ENCODE measurements around the gene RAP1B. TPM values are rescaled to one million over a fixed set of nuclear protein-coding genes. Genes with fewer than 3 reads are reported as not detected.

Gene RAP1B
- total and polyA plus RNA-seq, 4 donors = 125 to 203 (median 138) TPM

DNA sequence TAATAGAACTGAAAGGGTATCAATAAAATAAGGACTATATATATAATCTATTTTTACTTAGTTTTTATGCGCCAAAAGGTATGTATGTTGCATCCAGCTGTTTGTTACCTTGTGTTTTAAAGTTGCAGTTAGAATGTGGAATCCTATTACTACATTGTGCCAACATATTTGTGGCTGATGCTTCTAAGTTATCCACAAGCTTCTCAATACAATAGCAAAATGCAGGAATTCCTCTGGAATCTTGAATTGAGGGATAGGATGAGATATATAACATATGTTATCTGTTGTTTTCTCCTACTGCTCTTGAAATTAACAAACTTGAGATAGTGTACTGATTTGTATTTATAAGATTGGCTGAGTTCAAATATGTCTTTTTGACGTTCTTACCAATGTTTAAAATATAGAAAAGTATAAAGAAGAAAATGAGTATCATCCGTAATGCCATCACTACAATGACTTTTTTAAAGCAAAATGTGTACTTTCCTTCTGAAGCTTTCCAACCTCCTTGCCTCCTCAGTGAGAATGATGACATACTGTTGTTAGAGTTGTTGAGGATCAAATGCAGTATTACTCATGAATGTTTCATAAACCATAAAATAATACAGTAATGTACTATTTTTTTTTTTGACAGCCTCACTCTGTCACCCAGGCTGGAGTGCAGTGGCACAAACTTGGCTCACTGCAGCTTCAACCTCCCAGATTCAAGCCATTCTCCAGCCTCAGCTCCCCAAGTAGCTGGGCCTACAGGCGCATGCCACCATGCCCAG lies 6.6 kb downstream of the RAP1B start:
- H3K9me3 ChIP-seq (ENCODE audit: control insufficient read depth, insufficient read depth, low read length) = no peaks in the 10 kb centered on the region
- H3K36me3 ChIP-seq (ENCODE audit: control insufficient read depth, insufficient read depth, low read length) = peaks cover 3% of the 10 kb centered on the region
- no peak for DNase-seq (ENCODE audit: low read depth in 4 of 6, low spot score in 6 of 6)
- H3K27ac ChIP-seq (ENCODE audit: low read depth, low read length) = no peak overlapping the region
- no peak overlapping the region for H3K4me3 ChIP-seq (ENCODE audit: low read depth, low read length)
- WGBS (ENCODE audit: insufficient coverage) = no CpG with 5 or more reads among the region's 4 CpGs
- H3K27me3 ChIP-seq (ENCODE audit: control insufficient read depth, insufficient read depth, low read length) = no peaks in the 10 kb centered on the region
- peaks cover 12% of the 10 kb centered on the region for H3K4me1 ChIP-seq (ENCODE audit: control insufficient read depth, insufficient read depth, low read length)

DNA sequence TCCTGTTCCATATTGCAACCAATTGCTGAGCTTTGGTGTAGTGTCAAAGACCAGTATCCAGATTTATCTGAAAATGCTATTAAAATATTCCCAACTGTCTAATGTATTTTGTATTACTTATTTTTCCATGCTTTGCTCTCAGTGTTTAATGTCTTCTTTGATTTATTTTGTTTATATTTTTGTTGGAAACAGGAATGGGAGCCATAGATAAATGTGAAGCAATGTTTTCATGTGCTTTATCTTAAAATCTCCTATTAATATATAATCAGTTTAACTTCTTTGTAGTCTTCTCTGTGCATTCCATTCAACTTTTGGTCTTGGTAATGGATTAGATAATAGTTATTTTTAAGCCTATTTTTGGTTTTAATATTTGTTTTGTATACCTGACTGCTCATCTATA lies 8.8 kb downstream of the RAP1B start:
- no peak for DNase-seq (ENCODE audit: low read depth in 4 of 6, low spot score in 6 of 6)
- Histone ChIP-seq H3K27ac (ENCODE audit: low read depth, low read length) (no peak overlapping the region), H3K4me3 (ENCODE audit: low read depth, low read length) (no peak overlapping the region), H3K4me1 (ENCODE audit: control insufficient read depth, insufficient read depth, low read length) (peaks cover 3% of the 10 kb centered on the region), H3K27me3 (ENCODE audit: control insufficient read depth, insufficient read depth, low read length) (no peaks in the 10 kb centered on the region), H3K9me3 (ENCODE audit: control insufficient read depth, insufficient read depth, low read length) (no peaks in the 10 kb centered on the region), H3K36me3 (ENCODE audit: control insufficient read depth, insufficient read depth, low read length) (peaks cover 3% of the 10 kb centered on the region)

DNA sequence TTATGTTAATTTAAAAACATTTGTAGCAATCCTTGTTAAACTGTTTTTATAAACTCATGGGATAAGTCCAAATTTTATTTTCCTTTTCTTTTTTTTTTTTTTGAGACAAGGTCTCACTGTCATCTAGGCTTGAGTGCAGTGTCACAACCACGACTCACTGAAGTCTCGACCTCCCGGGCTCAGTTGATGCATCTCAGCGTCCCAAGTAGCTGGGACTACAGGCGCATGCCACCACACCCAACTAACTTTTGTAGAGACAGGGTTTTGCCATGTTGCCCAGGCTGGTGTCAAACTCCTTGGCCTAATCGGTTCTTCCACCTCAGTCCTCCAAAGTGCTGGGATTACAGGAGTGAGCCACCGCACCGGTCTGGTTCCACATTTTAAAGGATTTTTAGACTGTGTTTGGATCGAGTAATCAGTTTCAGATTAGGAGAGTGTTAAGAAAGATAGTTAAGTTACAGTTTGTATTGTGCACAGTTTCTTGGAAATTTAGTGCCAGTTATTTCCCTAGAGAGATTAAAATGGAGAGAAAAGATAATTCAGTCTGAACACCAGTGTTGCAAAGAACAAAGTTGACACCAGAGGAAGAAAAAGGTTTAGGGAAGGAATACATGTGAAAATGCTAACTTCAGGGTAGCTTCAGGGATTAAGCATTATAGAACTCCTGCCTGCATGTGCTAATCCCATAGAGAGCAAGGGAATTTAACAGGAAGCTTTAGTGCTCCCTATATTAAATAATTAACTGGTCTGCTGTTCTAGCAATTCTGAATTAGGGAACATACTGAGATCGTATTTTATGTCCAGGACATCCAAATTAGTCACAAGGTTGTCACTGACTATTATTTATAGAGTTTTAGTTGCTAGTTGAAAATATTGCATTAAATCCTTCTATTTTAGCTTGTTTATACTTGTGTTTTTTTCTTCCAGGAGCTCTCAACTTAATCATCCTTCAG lies 10.1 kb downstream of the RAP1B start:
- peaks cover 6% of the 10 kb centered on the region for H3K36me3 ChIP-seq (ENCODE audit: control insufficient read depth, insufficient read depth, low read length)
- WGBS (ENCODE audit: insufficient coverage) = 94% methylated on average over 8 of the region's 10 CpGs
- H3K4me1 ChIP-seq (ENCODE audit: control insufficient read depth, insufficient read depth, low read length) = peaks cover 3% of the 10 kb centered on the region
- H3K4me3 ChIP-seq (ENCODE audit: low read depth, low read length) = no peak overlapping the region
- H3K27me3 ChIP-seq (ENCODE audit: control insufficient read depth, insufficient read depth, low read length) = no peaks in the 10 kb centered on the region
- H3K9me3 ChIP-seq (ENCODE audit: control insufficient read depth, insufficient read depth, low read length) = no peaks in the 10 kb centered on the region
- no peak overlapping the region for H3K27ac ChIP-seq (ENCODE audit: low read depth, low read length)
- DNase-seq (ENCODE audit: low read depth in 4 of 6, low spot score in 6 of 6) = no peak

DNA sequence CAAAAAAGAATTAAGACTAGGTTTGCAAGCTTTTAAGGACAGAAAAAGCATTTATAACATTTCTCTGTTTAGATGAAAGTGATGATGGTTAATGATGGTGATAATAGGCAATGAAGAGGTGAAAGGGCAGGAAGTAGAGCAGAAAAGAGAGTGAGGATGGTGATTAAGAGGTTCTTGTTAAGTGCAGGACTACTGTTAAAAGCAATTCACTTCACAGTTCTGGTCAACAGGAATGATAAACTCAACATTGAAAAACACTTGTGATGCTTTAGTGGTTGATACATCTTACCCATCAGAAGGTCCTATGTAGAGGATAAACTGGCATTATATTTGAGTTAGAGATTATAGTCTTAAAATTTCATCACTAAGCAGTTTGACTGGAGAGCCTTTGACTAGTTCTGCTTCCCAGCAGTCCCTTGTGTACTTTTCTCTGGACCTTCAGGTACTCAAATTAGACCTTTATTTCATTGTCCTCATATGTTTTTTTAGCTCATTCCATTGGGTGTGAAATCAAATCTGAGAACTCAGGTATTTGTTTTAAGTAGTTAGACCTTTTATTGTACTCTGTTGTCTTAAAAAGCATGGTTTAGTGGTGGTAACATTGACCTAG lies 10.9 kb downstream of the RAP1B start:
- peaks cover 6% of the 10 kb centered on the region for H3K36me3 ChIP-seq (ENCODE audit: control insufficient read depth, insufficient read depth, low read length)
- no peak overlapping the region for H3K27ac ChIP-seq (ENCODE audit: low read depth, low read length)
- H3K27me3 ChIP-seq (ENCODE audit: control insufficient read depth, insufficient read depth, low read length) = no peaks in the 10 kb centered on the region
- no peak overlapping the region for H3K4me3 ChIP-seq (ENCODE audit: low read depth, low read length)
- H3K4me1 ChIP-seq (ENCODE audit: control insufficient read depth, insufficient read depth, low read length) = peaks cover 3% of the 10 kb centered on the region
- no peak for DNase-seq (ENCODE audit: low read depth in 4 of 6, low spot score in 6 of 6)
- H3K9me3 ChIP-seq (ENCODE audit: control insufficient read depth, insufficient read depth, low read length) = no peaks in the 10 kb centered on the region

DNA sequence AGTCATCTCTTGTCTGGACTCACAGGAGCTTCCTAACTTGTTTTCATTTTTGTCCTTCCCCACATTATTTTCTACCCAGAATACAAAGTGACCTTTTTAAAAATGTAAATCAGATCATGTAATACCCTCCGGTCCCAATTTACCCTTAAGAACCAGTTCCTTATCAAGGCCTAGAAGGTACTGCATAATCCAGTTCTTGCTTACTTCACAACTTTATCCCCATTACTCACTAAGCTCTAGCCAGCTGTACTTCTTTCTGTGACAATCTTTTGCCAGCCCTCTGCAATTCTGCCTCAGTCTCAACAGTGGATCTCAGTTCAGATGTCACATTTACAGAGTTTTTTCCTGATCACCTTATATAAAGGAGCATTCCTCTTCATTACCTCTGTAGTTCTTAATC lies 11.6 kb downstream of the RAP1B start:
- Histone ChIP-seq H3K4me1 (ENCODE audit: control insufficient read depth, insufficient read depth, low read length) (peaks cover 3% of the 10 kb centered on the region), H3K36me3 (ENCODE audit: control insufficient read depth, insufficient read depth, low read length) (peaks cover 6% of the 10 kb centered on the region), H3K4me3 (ENCODE audit: low read depth, low read length) (no peak overlapping the region), H3K9me3 (ENCODE audit: control insufficient read depth, insufficient read depth, low read length) (no peaks in the 10 kb centered on the region), H3K27ac (ENCODE audit: low read depth, low read length) (no peak overlapping the region), H3K27me3 (ENCODE audit: control insufficient read depth, insufficient read depth, low read length) (no peaks in the 10 kb centered on the region)
- WGBS (ENCODE audit: insufficient coverage) = 79% methylated on average over 1 of the region's 1 CpG
- DNase-seq (ENCODE audit: low read depth in 4 of 6, low spot score in 6 of 6) = no peak

DNA sequence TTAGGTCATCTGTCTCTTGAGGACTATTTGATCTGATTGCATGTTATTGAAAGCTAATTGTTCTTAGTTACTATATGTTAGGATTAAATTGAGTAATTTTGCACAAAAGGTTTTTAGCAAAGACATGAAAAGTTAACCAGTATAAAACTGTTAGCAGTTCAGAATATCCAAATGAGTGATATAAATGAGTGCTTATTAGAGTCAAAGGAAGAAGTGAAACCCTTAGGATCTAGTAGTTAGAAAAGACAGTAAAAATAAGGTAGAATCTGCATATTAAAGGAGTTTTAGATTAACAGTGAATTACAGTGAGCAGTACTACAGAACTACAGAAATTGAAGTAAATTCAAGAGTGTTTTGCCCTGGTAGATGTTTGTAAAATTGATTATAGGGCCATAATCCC lies 12.4 kb downstream of the RAP1B start:
- DNase-seq (ENCODE audit: low read depth in 4 of 6, low spot score in 6 of 6) = no peak
- no peak overlapping the region for H3K27ac ChIP-seq (ENCODE audit: low read depth, low read length)
- H3K27me3 ChIP-seq (ENCODE audit: control insufficient read depth, insufficient read depth, low read length) = no peaks in the 10 kb centered on the region
- H3K36me3 ChIP-seq (ENCODE audit: control insufficient read depth, insufficient read depth, low read length) = peaks cover 5% of the 10 kb centered on the region
- peaks cover 3% of the 10 kb centered on the region for H3K4me1 ChIP-seq (ENCODE audit: control insufficient read depth, insufficient read depth, low read length)
- H3K4me3 ChIP-seq (ENCODE audit: low read depth, low read length) = no peak overlapping the region
- no peaks in the 10 kb centered on the region for H3K9me3 ChIP-seq (ENCODE audit: control insufficient read depth, insufficient read depth, low read length)

DNA sequence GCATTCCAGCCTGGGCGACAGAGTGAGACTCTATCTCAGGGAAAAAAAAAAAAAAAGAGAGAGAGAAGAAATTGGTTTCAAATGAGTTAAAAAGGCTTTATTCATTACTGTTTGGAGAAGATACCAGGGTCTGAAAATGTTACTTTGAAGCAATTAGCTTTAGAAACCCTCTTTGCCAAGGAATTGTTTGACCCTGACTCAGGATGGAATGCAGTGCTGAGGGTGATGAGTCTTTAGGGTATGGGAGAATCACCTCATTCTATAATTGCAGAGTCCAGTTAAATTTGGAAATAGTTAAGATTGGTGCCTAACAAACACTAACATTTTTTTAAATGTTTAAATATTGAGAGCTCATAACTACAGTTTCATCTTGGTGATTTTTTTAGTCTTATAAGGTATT lies 13.3 kb downstream of the RAP1B start:
- Histone ChIP-seq H3K4me1 (ENCODE audit: control insufficient read depth, insufficient read depth, low read length) (peaks cover 3% of the 10 kb centered on the region), H3K27me3 (ENCODE audit: control insufficient read depth, insufficient read depth, low read length) (no peaks in the 10 kb centered on the region), H3K27ac (ENCODE audit: low read depth, low read length) (no peak overlapping the region), H3K36me3 (ENCODE audit: control insufficient read depth, insufficient read depth, low read length) (peaks cover 3% of the 10 kb centered on the region), H3K4me3 (ENCODE audit: low read depth, low read length) (no peak overlapping the region), H3K9me3 (ENCODE audit: control insufficient read depth, insufficient read depth, low read length) (no peaks in the 10 kb centered on the region)
- 100% methylated on average over 1 of the region's 1 CpG for WGBS (ENCODE audit: insufficient coverage)
- DNase-seq (ENCODE audit: low read depth in 4 of 6, low spot score in 6 of 6) = no peak

DNA sequence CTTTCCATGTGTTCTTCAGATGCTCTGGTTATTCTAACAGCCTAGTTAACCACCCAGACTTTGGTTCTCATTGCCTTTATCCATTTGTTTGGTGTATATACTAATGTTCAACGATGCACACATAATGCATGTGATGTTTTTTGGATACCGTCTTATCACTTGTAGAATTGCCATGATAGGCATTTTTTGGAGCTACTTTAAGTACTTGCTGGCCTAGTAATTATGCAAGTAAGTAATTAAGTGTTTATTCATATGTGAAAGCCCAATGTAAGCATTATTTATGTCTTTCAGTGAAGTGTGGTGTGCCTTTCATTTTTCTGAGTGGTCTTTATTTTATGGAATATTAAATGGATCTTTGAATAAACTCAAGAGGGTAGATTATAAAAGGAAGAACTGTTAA lies 14.2 kb downstream of the RAP1B start:
- no peak overlapping the region for H3K27ac ChIP-seq (ENCODE audit: low read depth, low read length)
- no peak overlapping the region for H3K4me3 ChIP-seq (ENCODE audit: low read depth, low read length)
- WGBS (ENCODE audit: insufficient coverage) = no CpG with 5 or more reads among the region's 2 CpGs
- no peaks in the 10 kb centered on the region for H3K9me3 ChIP-seq (ENCODE audit: control insufficient read depth, insufficient read depth, low read length)
- H3K36me3 ChIP-seq (ENCODE audit: control insufficient read depth, insufficient read depth, low read length) = peaks cover 3% of the 10 kb centered on the region
- peaks cover 3% of the 10 kb centered on the region for H3K4me1 ChIP-seq (ENCODE audit: control insufficient read depth, insufficient read depth, low read length)
- no peaks in the 10 kb centered on the region for H3K27me3 ChIP-seq (ENCODE audit: control insufficient read depth, insufficient read depth, low read length)
- no peak for DNase-seq (ENCODE audit: low read depth in 4 of 6, low spot score in 6 of 6)

DNA sequence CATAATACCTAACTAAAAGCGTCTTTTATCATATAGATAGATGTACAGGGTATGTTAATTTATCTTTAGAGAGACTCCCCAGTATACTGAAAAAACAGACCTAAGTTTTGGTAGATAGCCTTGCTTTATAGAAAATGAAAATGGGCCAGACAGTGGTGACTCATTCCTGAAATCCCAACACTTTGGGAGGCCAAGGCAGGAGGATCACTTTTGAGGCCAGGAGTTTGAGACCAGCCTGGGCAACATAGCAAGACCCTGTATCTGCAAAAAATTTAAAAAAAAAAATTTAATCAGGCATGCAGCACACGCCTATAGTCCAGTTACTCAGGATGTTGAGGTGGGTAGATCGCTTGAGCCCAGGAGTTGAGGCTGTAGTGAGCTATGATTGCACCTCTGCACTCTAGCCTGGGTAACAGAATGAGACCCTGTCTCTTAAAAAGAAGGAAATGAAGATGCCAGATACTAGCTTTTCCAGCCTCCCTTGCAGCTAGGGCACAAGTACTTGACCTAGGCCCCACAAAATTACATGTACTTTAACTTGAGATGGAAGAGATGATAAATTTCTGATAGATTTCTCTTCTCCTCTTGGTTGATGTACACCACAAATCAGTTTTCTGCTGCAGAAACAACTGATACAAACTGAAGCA lies 17.1 kb downstream of the RAP1B start:
- Histone ChIP-seq H3K4me1 (ENCODE audit: control insufficient read depth, insufficient read depth, low read length) (no peaks in the 10 kb centered on the region), H3K4me3 (ENCODE audit: low read depth, low read length) (no peak overlapping the region), H3K36me3 (ENCODE audit: control insufficient read depth, insufficient read depth, low read length) (peaks cover 3% of the 10 kb centered on the region), H3K27ac (ENCODE audit: low read depth, low read length) (no peak overlapping the region), H3K9me3 (ENCODE audit: control insufficient read depth, insufficient read depth, low read length) (no peaks in the 10 kb centered on the region), H3K27me3 (ENCODE audit: control insufficient read depth, insufficient read depth, low read length) (no peaks in the 10 kb centered on the region)
- 94% methylated on average over 2 of the region's 3 CpGs for WGBS (ENCODE audit: insufficient coverage)
- DNase-seq (ENCODE audit: low read depth in 4 of 6, low spot score in 6 of 6) = no peak
